Stimulated activated CD8-positive, alpha-beta memory T cell treated with anti-CD3 and anti-CD28 coated beads, Interleukin-15, amount 100 ng/mL, for 24 hours (primary cell): ENCODE data around the gene APOL1.
A peak's percentile ranks its signal among the peaks of the same experiment; 100 is the strongest.
"Not testable (repeated sequence)": the region's sequence is repeated elsewhere in the genome, so short reads cannot be mapped to it uniquely, and the experiment has no call there.

ENCODE experiments used
- DNase-seq: peaks from one replicate; pipeline ENCODE4 v3.0.0-alpha.2; 2020; ENCODE audit warnings: low read depth

APOL1 gene

DNA sequence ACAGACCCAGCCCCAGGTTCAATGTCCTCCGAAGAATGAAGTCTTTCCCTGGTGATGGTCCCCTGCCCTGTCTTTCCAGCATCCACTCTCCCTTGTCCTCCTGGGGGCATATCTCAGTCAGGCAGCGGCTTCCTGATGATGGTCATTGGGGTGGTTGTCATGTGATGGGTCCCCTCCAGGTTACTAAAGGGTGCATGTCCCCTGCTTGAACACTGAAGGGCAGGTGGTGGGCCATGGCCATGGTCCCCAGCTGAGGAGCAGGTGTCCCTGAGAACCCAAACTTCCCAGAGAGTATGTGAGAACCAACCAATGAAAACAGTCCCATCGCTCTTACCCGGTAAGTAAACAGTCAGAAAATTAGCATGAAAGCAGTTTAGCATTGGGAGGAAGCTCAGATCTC lies 14.1 kb downstream of the APOL1 start:
- no peak for DNase-seq

DNA sequence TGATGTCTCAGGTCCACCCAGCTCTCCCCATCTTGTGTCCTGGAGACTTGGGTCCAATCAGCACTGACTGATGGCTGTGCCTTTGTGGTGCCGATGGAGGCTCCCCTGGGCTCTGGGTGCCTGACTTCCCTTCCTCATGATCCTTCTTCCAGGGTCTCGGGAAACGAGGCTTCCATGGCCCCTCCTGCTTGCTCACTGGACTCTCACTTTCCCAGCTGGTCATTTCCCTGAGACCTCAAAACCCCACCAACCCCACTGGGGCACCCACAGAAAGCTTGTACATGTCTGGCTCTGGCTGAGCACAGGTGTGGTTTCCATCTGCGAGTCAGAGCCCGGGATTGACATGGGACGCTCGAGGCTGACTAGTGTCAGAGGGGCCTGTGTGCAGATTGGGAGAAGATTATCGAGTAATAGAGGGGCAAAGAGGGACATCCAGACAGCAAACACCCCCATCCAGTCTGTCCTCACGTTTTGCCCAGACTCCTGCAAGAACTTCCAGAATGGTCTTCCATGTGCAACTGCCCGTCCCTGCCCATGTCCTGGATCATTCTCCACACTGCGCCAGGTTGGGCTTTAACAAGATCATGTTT lies 15.1 kb downstream of the APOL1 start:
- no peak for DNase-seq

DNA sequence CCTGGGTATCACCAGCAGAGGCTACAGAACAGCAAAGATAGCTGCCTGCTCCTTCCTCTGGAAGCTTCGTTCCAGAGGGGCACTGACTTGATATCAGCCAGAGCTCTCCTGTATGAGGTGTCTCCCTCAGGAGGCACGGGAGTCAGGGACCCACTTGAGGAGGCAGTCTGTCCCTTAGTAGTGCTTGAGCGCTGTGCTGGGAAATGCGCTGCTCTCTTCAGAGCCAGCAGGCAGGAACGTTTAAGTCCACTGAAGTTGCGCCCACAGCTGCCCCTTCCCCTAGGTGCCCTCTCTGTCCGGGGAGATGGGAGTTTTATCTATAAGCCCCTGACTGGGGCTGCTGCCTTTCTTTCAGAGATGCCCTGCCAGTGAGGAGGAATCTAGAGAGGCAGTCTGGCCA lies 18.3 kb downstream of the APOL1 start:
- not testable (repeated sequence) for DNase-seq

DNA sequence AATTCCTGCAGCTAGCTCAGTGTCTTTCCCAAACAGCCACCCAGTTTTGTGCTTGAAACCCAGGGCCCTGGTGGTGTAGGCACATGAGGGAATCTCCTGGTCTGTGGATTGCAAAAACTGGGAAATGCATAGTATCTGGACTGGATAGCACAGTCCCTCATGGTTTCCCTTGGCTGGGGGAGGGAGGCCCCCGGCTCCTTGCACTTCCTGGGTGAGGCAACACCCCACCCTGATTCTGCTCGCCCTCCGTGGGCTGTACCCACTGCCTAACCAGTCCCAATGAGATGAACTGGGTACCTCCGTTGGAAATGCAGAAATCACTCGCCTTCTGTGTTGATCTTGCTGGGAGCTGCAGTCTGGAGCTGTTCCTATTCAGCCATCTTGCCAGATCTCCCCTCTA lies 19.0 kb downstream of the APOL1 start:
- DNase-seq = not testable (repeated sequence)

DNA sequence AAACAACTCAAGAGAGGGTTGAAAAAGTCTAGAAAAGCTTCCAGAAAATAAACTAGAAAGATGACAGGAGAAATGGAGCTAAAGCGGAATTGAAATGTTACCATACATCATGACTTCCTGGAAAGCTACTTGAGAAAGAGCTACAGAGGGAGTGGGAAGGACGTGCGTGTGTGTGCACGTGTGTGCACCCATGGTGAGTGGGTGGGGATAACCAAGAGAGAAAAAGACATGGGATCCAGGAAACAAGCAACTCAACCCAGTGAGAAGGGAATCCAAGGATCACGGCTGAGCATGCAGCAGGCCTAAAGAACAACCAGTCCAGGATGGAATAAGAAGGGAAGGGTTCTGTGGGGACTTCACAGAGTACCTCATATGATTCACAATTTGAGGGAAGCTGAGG lies 21.6 kb downstream of the APOL1 start:
- no peak for DNase-seq

DNA sequence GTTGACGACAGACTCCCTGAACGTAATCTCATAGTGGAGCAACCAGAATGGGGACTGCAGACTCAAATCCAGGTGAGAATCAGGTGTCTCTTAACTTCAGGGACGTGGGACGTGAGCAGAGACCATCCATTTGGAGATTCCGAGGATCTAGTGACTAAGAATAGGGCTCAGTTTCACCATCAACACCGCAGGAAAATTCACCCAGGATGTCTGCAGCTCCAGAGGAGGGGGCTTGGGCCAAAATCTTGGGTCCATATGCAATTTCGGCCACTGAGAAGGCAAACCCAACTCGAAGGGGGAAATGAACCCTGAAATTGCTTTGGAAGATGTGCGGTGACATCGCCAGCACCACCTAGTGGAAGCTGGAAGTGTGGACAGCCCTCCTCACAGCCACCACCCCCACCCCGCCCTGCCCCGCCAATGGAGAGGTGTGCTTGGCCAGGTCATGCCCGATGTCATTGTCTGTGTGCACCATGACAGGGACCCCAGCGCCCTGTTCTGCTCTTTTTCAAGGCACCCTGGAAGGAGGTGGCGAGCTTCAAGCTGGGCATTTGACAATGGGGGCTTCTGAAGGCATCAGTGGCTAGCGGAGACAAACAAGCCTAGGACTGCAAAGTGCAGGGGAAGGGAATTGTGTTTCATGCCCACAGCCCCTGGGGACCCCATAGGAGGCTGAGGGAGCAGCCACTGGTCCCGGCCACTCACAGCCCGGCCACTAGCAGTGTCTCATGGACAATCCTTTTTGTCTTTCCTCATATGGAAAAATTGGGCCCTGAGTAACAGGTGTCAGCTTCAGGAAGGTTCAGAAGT lies 24.8 kb downstream of the APOL1 start:
- peak; percentile 35 for DNase-seq

DNA sequence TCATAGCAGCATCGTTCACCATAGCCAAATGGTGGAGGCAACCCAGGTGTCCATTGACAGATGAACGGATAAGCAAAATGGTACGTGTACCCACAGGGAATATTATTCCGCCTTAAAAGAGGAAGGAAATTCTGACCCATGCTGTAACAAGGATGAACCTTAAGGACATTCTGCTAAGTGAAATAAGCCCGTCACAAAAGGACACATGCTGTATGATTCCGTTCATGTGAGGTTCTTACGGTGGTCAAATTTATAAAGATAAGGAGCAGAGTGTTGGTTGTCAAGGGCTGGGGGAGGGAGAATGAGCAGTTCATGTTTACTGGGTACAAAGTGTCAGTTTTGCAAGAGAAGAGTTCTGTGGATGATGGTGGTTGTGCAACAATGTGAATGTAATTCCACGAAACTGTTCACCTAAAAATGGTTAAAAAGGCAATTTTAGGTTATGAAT lies 26.3 kb downstream of the APOL1 start:
- DNase-seq = no peak

DNA sequence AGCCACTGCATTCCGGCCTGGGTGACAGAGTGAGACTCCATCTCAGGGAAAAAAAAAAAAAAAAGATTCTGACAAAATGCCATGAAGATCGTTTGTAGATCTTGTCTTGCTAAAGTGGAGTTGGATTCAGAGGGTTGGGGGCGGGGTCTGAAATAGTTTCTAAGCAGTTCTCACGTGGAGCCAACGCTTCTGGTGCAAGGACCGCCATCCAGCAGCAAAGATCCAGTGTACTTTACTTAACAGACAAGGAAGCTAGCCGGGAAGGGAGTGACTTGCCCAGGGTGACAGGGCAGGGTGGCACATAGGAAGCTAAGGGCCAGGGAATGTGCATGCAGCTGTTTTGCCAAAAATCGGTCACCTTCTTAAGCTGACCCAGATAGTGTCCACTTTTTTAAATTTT lies 27.4 kb downstream of the APOL1 start:
- no peak for DNase-seq

DNA sequence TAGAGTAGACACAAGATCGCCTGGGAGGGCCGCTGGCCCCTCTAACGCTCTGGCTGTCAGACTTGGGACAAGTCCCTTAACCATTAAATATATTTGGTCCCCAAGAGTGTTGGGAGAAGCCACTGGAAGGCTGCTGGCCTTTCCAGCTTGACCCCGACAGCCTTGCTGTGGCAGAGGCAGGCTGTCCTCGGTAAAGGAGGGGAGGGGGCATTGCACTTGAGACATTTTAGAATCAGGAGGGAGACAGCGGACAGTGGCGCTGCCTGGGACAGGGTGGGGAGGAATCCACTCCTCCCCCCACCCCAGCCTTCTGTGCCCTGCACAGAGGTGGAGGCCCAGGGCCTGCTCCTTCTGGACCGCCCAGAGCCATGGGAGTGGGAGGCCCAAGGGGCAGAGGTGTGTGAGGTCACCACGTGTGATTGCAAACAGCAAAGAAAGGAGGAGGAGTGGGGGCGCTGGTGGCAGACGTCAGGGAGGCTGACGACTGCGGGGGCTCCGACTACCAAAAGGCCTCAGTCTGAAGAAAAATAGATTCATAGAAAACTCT lies 28.9 kb downstream of the APOL1 start:
- DNase-seq = no peak

DNA sequence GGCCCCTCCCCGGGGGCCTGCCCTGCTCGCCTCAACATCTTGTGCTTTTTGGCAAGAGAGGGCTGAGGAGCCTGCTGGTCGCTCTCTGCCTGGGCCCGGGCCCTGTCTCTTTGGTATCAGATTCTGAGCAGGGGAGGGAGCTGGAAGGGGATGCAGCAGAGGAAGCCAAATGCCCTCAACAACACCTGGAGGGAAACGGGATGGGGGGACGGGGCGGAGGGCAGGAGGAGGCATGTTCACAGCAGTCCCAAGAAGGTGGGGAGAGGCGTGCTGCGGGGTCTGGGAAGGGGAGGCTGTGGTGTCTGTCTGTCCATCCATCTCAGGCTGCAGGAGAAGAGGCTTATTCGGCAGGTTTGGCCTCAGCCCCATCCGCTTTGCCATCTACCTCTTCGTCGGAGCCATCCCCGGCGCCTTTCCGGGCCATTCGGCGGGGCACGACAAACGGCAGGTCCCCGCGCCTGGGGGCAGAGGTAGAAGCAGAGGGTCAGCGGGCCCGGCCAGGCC lies 29.4 kb downstream of the APOL1 start:
- no peak for DNase-seq

DNA sequence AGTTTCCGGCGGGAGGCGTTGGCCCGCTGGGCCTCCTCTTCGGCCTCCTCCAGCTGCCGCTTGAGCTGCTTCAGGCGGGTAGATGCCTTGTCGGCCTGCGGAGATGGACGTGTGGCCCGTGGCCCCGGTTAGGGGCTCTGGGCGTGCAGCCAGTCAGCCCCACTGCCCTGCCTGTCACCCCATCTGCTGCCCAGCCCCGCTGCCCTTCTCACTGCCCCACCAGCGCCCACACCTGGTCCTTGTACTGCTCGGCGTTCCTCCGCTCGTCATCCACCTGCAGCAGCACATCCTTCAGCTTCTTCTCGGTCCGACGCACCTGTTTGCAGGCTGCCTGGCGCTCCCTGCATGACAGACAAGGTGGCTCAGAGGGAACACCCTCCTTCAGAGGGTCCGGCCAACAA lies 31.2 kb downstream of the APOL1 start:
- DNase-seq = no peak

DNA sequence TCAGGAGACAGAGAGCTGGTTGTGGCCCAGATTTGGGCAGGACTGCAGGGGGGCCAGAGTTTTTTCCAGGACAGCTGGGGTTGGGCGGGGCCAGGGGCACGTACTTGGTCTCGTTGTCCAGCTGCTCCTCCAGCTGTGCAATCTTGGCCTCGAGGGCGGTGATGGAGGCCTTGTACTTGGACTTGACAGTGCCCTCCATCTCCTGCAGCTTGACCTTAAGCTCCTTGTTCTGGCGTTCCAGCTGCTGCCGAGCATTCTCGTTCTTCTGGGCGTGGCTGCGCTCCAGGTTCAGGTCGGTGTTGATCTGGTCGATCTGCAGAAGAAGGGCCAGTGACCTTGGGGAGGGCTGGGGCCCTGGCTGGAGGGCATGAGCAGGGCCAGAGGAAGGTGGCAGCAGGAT lies 32.1 kb downstream of the APOL1 start:
- no peak for DNase-seq

DNA sequence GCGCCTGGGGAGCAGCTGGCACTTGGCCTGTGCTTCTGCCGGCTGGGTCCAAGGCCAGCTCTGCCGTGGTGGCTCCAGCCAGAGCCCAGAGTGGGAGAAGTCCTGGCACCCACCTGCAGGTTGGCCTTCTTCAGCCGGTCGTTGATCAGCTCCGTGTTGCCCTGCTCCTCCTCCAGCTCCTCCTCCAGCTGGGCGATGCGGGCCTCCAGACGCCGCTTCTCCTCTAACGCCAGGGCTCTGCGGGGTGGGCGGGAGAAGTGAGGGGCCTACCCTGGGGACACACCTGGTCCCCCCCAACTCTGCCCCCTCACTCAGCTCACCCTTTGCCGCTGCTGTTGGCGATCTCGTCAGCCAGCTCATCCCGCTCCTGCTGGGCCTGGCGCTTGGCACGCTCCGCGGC lies 32.6 kb downstream of the APOL1 start:
- no peak for DNase-seq

DNA sequence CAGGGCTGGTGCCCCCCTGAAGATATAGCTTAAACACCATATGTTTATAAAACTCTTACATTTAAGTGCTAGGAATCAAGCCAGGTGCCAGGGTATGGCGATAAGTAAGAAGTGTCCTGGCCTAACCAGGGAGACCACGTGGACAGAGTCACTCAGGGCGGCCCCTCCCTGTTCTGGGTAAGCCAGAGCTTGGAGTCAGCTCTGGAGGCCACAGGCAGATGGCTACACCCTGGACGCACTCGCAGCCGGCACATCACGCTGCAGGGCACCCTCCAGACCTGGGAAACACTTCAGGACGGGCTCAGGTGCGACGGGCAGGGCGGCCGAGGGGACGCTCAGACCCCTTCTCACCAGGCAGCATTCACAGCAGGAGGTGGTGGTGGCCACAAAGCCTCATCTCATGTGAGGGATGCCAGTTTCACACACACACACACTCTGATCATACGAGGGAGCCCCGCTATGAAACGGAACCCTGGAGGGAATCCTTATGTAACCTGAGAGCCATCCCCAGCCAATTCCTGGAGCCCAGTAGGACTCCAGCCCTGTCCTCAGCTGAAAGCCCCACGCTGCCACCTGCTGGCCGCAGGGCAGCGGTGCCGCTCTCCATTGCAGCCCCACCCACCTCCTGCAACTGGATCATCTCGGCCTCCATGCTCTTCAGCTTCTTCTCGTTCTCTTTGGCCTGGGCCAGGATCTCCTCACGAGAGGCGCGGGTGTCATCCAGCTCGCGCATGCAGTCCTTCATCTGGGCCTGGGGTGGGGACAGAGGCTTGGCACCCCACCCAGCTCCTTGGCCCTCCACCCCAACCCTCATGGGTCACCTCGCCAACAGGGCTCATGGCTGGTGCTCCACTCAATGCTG lies 33.4 kb downstream of the APOL1 start:
- peak; percentile 60 for DNase-seq

DNA sequence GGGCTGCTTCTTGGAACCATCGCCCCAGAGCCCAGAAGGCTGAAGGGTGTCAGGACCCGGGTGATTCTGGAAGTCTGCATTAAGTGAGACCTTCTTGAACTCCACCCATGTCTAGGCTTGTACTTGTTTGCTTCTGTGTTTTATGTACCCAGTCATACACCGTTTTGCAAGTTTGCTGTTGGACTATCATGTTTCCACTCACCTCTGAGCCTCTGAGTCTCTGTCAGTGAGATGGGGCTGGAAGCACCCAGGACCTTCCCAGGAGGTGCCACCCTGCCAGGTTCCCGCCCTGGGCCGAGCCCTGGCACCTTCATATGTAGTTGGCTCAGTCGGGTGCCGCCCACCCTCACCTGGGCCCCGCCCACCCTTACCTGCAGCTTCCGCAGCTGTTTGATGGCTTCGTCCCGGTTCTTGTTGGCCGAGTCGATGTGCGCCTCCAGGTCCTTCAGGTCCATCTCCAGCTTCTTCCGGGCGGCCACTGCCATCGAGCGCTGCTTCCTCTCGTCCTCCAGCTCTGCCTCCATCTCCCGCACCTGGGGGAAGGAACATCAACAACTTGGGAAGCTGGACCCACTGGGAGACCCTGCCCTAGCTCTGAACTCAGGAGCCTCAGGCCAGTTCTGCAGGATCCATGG lies 35.1 kb downstream of the APOL1 start:
- DNase-seq = no peak

DNA sequence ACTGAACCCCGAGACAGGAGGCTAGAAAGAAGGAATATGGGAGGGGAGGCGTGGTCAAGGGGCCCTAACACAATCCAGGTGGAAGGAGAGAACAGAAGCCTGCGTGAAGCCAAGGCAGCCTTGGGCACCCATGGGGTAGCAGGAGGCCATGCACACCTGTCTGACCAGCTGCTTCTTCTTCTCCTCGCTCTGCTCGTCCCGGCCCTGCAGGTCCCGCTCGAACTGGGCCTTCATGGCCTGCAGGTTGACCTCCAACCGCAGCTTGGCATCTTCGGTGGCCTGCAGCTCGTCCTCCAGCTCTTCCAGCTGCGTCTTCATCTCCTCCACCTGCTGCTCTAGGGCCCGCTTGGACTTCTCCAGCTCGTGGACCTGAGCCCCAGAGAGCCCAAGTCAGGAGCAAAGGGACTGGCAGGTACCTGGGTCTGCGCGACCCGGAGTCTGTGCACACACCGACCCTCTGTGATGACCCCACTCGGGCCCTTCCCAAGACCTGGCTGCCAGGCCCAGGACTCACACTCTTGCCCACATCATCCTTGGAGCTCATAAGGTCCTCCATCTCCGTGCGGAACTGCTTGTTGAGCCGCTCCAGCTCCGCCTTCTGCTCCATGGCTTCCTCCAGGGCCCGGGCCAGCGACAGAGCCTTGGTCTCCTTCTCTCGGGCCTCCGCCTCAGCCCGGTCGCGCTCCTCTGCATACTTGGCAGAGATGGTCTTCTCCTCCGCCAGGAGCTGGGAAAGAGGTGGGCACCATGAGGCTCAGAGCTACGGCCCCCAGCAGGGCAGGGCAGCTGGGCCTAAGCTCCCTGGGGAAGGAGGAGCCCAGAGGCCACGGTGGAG lies 35.9 kb downstream of the APOL1 start:
- no peak for DNase-seq

DNA sequence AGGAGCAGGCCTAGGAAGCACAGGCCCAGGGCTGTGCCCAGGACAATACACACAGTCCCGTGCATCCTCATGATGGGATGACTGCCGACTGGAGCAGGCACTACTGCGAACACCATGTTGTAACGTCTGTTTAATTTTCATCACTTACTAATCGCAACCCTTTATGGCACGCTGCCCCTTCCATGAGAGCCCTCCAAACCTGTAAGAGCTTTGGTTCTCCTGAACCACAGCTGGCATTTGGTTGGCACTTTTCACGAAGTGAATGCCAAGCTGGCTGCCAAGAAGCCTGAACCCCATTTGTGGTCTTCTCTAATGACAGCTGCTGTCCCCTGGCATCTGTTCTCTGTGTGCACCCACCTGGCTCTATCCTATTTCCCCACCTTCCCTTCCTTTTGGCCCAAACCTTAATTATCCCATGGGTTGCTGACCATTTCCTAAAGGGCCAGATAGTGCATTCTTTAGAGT lies 36.5 kb downstream of the APOL1 start:
- no peak for DNase-seq

DNA sequence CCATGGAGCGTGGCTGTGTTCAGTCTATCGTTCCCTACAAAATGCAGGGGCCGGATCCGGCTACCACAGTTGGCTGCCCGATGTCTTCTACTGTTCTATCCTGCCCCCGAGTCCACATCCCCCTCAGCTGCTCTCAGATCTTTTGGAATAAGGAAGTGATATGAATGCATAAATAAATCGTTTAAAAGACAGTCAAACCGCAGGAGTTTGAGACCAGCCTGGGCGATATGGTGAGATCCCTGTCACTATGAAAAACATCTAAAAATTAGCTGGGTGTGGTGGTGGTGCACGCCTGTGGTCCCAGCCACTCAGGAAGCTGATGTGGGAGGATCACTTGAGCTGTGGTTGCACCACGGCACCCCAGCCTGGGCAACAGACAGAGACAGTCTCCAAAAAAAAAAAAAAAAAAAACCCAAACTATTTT lies 37.0 kb downstream of the APOL1 start:
- not testable (repeated sequence) for DNase-seq

DNA sequence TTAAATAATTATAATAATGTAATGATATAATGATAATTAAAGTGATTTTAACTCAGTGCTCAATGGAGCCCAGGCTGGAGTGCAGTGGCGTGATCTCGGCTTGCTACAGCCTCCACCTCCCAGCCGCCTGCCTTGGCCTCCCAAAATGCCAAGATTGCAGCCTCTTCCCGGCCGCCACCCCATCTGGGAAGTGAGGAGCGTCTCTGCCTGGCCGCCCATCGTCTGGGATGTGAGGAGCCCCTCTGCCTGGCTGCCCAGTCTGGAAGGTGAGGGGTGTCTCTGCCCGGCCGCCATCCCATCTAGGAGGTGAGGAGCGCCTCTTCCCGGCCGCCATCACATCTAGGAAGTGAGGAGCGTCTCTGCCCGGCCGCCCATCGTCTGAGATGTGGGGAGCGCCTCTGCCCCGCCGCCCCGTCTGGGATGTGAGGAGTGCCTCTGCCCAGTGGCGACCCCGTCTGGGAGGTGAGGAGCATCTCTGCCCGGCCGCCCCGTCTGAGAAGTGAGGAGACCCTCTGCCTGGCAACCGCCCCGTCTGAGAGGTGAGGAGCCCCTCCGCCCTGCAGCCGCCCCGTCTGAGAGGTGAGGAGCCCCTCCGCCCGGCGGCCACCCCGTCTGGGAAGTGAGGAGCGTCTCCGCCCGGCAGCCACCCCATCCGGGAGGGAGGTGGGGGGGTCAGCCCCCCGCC lies 37.6 kb downstream of the APOL1 start:
- DNase-seq = not testable (repeated sequence)
